GM12875 (cell line): Measurements from ENCODE around the gene TMEM45A.

Source experiments
- H3K4me3 ChIP-seq: one replicate; pipeline ENCODE4 v1.5.1; 2011; ENCODE audit warnings: low read depth, low read length, control low read depth
- TF ChIP-seq, protein P1 (sequence below): IDR thresholded peaks from 2 replicates; pipeline ENCODE4 v1.5.1; 2011; ENCODE audit warnings: low read depth, mild to moderate bottlenecking, control low read depth, inconsistent platforms, low read length, moderate library complexity, borderline replicate concordance; ENCODE audit not compliant: insufficient read depth

The TMEM45A gene

DNA sequence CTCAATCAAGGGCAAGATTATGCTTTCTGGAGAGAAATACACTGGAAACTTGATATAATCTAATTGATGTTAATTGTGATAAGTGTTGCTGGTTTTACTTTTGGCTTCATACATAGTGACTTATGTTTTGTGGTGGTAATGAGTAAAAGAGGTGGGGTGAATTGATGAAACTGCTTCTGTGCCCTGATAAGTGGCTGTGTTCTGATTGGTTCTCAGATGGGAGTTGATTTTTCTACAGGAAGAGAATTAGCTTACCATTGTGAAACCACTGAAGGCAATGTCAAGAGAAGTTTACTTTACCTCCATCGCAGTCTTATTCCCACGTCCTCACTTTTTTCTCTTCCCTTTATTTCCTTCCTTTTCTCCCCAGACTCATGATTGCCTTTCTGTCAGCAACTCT, 23.8 kb downstream of the TMEM45A start:
- TF ChIP-seq, protein P1, sequence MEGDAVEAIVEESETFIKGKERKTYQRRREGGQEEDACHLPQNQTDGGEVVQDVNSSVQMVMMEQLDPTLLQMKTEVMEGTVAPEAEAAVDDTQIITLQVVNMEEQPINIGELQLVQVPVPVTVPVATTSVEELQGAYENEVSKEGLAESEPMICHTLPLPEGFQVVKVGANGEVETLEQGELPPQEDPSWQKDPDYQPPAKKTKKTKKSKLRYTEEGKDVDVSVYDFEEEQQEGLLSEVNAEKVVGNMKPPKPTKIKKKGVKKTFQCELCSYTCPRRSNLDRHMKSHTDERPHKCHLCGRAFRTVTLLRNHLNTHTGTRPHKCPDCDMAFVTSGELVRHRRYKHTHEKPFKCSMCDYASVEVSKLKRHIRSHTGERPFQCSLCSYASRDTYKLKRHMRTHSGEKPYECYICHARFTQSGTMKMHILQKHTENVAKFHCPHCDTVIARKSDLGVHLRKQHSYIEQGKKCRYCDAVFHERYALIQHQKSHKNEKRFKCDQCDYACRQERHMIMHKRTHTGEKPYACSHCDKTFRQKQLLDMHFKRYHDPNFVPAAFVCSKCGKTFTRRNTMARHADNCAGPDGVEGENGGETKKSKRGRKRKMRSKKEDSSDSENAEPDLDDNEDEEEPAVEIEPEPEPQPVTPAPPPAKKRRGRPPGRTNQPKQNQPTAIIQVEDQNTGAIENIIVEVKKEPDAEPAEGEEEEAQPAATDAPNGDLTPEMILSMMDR: no peak

DNA sequence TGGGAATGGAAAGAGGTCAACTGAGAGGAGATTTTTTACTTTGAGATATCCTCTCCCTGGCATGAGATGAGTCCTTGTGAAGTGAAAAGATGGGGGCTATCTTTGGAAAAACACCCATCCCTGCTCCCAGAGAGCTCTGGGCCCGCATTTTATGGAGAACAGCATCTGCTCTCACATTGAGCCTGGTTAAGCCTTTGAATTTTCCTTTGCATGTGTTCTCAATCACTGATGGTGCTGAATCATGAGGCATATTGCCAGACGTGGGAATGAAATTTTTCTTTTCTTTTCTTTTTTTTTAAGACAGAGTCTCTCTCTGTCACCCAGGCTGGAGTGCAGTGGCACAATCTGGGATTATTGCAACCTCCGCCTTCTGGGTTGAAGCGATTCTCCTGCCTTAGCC, 24.4 kb downstream of the TMEM45A start:
- TF ChIP-seq, protein P1: no peak
- no peak overlapping the region for H3K4me3 ChIP-seq

More for the DNA sequence above, 23.8 kb downstream of the TMEM45A start:
- H3K4me3 ChIP-seq: no peak overlapping the region

DNA sequence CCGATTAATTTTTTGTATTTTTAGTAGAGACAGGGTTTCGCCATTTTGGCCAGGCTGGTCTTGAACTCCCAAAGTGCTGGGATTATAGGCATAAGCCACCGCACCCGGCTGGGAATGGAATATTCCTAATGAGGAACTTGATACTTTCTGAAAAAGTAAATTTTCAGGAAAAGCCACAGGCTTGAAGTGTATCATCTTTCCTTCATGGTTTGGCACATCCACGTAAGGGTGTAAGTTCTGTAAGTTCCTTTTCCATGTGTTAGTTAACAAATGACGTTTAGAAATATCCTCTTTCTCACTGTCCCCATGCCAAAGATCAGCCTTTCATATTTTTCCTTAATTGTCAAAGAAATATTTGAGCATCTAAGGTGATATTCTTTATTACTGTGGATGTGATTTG, 24.9 kb downstream of the TMEM45A start:
- TF ChIP-seq, protein P1: no peak
- no peak overlapping the region for H3K4me3 ChIP-seq

DNA sequence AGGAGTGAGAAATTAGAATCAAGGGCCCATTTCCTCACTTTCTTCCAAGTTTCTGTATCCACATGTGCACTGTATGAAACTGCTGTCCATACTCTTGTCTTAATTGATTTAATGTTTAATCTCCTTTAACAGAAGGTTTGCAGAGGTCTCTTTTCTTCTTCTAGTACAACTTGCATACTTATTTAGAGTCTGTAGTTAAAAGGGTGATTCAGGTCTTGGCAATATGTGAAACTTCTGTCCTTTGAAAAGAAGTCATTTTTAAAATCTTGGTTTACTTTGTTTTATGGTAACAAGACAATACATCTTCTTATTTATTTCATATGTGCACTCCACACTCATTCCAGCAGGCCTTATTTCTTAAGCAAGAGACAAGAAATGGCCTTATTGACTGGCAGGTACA, 25.8 kb downstream of the TMEM45A start:
- no peak overlapping the region for H3K4me3 ChIP-seq
- TF ChIP-seq, protein P1: no peak

DNA sequence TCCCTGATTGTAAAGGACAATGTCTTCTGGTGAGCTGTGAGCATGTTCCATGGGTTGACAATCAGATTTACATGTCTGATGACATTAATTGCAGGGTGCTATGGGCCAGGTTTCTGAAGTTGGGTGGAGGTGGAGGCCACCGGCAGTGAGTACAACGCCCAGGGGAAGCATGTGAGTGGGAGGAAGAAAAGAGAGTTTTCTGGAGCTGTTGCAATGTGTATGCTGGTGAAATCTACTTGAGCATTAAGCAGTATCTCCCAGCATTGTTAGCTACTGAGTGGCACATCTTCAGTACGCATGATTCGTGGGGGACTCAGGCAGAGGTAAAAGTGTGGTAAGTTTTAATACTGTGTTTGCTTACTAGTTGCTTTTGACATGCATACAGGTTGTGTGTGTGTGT, 26.6 kb downstream of the TMEM45A start:
- no peak overlapping the region for H3K4me3 ChIP-seq
- TF ChIP-seq, protein P1: no peak

DNA sequence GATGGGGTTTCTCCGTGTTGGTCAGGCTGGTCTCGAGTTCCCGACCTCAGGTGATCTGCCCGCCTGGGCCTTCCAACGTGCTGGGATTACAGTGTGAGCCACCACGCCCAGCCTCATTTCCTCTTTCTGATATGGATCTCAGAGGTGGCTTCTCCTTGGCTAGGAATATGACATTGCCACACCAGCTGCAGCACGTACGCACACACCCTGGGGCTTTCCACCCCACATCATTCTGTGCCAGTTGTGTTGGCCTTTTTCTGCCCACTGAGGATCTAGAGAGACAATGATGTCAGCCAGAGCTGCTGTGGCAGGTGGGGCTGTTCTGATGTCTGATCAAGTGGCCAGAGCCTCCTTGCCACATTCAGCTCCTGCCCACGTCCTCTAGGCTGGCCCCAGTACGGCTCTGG, 29.0 kb downstream of the TMEM45A start:
- TF ChIP-seq, protein P1: no peak
- no peak overlapping the region for H3K4me3 ChIP-seq

GRCh38 chr3:100522125-100522524, 29.7 kb downstream of the TMEM45A start:
- TF ChIP-seq, protein P1: no peak
- H3K4me3 ChIP-seq: no peak overlapping the region
